Natural killer cell (primary cell): ENCODE data around the gene PRB3. TPM values are rescaled to one million over a fixed set of nuclear protein-coding genes. Genes with fewer than 3 reads are reported as not detected.

Source experiments
- ATAC-seq, 3 donors: fragments of 150-1000 bp in 2 of 3; fragments of 200-7000 bp in 1 of 3; cut with Tn5 transposase; 1 replicate in 1 of 3; 2 replicates in 2 of 3; pipeline ENCODE4 v1.10.0; 2021; ENCODE audit warnings: mild to moderate bottlenecking in 2 of 3, moderate library complexity in 2 of 3
- DNase-seq, 2 donors: peaks; one replicate each; pipeline versions ENCODE4 v3.0.0 to v3.0.0-alpha.2; 2013 to 2021; ENCODE audit warnings: mixed read lengths in 1 of 2
- H3K27ac ChIP-seq: one replicate; pipeline ENCODE4 v1.5.1; 2013; ENCODE audit warnings: mild to moderate bottlenecking, low read length
- H3K27me3 ChIP-seq: one replicate; pipeline ENCODE4 v1.6.1; 2013; ENCODE audit warnings: low read length; ENCODE audit not compliant: control insufficient read depth, insufficient read depth
- H3K36me3 ChIP-seq: one replicate; pipeline ENCODE4 v1.6.1; 2013; ENCODE audit warnings: low read length; ENCODE audit not compliant: control insufficient read depth, insufficient read depth
- H3K4me1 ChIP-seq: one replicate; pipeline ENCODE4 v1.6.1; 2013; ENCODE audit warnings: low read length; ENCODE audit not compliant: control insufficient read depth, insufficient read depth
- H3K4me3 ChIP-seq: one replicate; pipeline ENCODE4 v1.5.1; 2013; ENCODE audit warnings: low read length
- H3K9me3 ChIP-seq: one replicate; pipeline ENCODE4 v1.6.1; 2013; ENCODE audit warnings: low read length; ENCODE audit not compliant: control insufficient read depth, insufficient read depth
- H3K27ac Mint-ChIP-seq, 2 donors: one replicate each; pipeline ENCODE4 v1.8.0; 2022; ENCODE audit warnings: mild to moderate bottlenecking in 2 of 2, mixed read lengths in 2 of 2, moderate library complexity in 1 of 2
- H3K27me3 Mint-ChIP-seq, 2 donors: one replicate each; pipeline ENCODE4 v1.8.0; 2022; ENCODE audit warnings: low read depth in 2 of 2, mixed read lengths in 2 of 2
- H3K36me3 Mint-ChIP-seq: one replicate; pipeline ENCODE4 v1.8.0; 2022; ENCODE audit warnings: mixed read lengths
- H3K4me1 Mint-ChIP-seq, 2 donors: one replicate each; pipeline ENCODE4 v1.8.0; 2022; ENCODE audit warnings: mixed read lengths in 2 of 2
- H3K4me3 Mint-ChIP-seq: one replicate; pipeline ENCODE4 v1.8.0; 2022; ENCODE audit warnings: mild to moderate bottlenecking, moderate library complexity, mixed read lengths
- H3K9me3 Mint-ChIP-seq, 2 donors: one replicate each; pipeline ENCODE4 v1.8.0; 2022; ENCODE audit warnings: mixed read lengths in 2 of 2
- WGBS: methylation state at CpG from one replicate; pipeline ENCODE4 v1.1.7; 2013; ENCODE audit warnings: missing lambda C conversion rate; ENCODE audit not compliant: insufficient coverage; 5-methylcytosine and 5-hydroxymethylcytosine counted together
- intact Hi-C: fragments of 100-400 bp; cut with micrococcal nuclease; formaldehyde crosslinking; loops from one replicate; pipeline ENCODE4 v1.14.2; 2022
- total RNA-seq, 4 donors: library from RNA; stranded (reverse); fragments of 120-200 nt in 1 of 4; gene quantifications; one replicate each; pipeline versions ENCODE4 v1.2.3 to v1.2.4, GENCODE V29; 2013 to 2022
- TF ChIP-seq, protein P1 (sequence below): fragments of 200-600 bp; IDR thresholded peaks from one replicate; pipeline ENCODE4 v1.8.0; 2022; ENCODE audit warnings: antibody characterized with exemption

Gene PRB3
- total RNA-seq, 3 donors from 2014 or later (not counting 1 experiment from before 2014, with no cell fraction given) = not detected

DNA sequence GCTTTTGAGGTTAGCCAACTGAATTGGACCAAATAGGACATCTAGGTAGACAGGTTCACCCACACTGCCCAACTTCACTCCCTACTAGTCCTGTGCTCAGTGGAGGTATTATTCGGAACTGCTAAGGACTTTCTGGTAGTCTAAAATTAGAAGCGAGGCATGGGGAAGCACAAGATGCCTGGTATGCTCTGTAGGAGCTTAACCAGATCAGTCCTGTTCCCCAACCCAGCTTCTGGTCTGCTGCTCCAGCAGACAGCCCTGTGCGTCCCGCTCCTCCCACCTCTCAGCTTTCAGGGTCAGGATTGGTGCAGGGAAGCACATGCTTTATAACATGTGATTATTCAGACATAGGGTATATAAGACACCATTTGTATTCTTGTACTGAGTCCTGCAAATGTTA, 31.2 kb downstream of the PRB3 start:
- H3K4me3 ChIP-seq = no peak overlapping the region
- no peak for DNase-seq
- H3K27me3 ChIP-seq = no peaks in the 10 kb centered on the region
- H3K27ac Mint-ChIP-seq = no peak overlapping the region
- 88% methylated on average over 4 of the region's 4 CpGs for WGBS
- peaks cover 0 to 5% of the 10 kb centered on the region in 2 donors for H3K4me1 Mint-ChIP-seq
- no peaks in the 10 kb centered on the region for H3K4me1 ChIP-seq
- no peak overlapping the region for H3K27ac ChIP-seq
- TF ChIP-seq, protein P1, sequence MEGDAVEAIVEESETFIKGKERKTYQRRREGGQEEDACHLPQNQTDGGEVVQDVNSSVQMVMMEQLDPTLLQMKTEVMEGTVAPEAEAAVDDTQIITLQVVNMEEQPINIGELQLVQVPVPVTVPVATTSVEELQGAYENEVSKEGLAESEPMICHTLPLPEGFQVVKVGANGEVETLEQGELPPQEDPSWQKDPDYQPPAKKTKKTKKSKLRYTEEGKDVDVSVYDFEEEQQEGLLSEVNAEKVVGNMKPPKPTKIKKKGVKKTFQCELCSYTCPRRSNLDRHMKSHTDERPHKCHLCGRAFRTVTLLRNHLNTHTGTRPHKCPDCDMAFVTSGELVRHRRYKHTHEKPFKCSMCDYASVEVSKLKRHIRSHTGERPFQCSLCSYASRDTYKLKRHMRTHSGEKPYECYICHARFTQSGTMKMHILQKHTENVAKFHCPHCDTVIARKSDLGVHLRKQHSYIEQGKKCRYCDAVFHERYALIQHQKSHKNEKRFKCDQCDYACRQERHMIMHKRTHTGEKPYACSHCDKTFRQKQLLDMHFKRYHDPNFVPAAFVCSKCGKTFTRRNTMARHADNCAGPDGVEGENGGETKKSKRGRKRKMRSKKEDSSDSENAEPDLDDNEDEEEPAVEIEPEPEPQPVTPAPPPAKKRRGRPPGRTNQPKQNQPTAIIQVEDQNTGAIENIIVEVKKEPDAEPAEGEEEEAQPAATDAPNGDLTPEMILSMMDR = no peak
- H3K9me3 Mint-ChIP-seq = no peaks in the 10 kb centered on the region
- ATAC-seq = no peak
- H3K36me3 Mint-ChIP-seq = no peaks in the 10 kb centered on the region
- intact Hi-C loops = no loop called here
- no peaks in the 10 kb centered on the region for H3K36me3 ChIP-seq
- no peaks in the 10 kb centered on the region for H3K9me3 ChIP-seq
- H3K4me3 Mint-ChIP-seq = no peak overlapping the region
- H3K27me3 Mint-ChIP-seq = no peaks in the 10 kb centered on the region

DNA sequence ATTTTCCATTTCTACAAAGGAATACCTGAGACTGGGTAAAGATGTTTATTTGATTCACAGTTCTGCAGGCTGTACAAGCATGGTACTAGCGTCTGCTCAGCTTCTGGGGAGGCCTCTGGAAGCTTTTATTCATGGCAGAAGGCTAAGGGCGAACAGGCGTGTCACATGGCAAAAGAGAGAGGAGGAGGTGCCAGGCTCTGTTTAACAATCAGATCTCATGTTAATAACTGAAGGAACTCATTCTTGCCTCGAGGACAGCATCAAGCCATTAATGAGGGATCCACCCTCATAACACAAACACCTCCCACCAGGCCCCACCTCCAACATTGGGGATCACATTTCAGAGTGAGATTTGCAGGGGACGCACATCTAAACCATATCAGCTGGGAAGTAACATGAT, 36.0 kb downstream of the PRB3 start:
- H3K27ac ChIP-seq = no peak overlapping the region
- Mint-ChIP-seq H3K9me3 (no peaks in the 10 kb centered on the region), H3K4me1 (no peaks in the 10 kb centered on the region), H3K27ac (no peak overlapping the region), H3K4me3 (no peak overlapping the region), H3K36me3 (no peaks in the 10 kb centered on the region), H3K27me3 (no peaks in the 10 kb centered on the region)
- WGBS = 75% methylated on average over 5 of the region's 5 CpGs
- intact Hi-C loops = no loop called here
- H3K36me3 ChIP-seq = no peaks in the 10 kb centered on the region
- no peak overlapping the region for H3K4me3 ChIP-seq
- H3K9me3 ChIP-seq = no peaks in the 10 kb centered on the region
- DNase-seq = no peak
- H3K27me3 ChIP-seq = no peaks in the 10 kb centered on the region
- no peaks in the 10 kb centered on the region for H3K4me1 ChIP-seq
- ATAC-seq = no peak
- TF ChIP-seq, protein P1 = no peak

DNA sequence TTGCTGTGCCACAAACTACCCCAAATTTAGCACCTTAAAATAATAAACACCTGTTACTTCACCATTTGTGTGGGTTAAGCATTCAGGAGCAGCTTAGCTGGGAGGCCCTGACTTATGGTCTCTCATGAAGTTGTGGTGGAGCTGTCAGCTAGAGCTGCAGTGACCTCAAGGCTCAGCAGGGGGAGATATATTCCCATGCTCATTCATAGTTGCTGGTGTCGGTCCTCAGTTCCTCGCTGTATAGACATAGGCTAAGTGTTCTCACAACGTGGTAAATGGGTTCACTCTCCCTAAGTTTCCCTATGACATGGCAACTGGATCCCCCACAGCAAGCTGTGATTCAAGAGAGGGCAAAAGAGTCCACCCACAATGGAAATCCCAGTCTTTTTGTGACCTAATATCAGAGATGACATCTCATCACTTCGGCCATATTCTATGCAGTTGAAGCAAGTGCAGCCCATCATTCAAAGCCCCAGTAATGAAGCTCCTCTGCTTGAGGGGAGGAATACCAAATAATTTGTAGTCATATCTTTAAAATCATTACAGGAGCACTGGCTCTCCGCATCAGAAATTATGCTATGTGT, 41.1 kb downstream of the PRB3 start:
- no peaks in the 10 kb centered on the region for H3K4me1 ChIP-seq
- no peaks in the 10 kb centered on the region for H3K9me3 Mint-ChIP-seq
- no peak overlapping the region for H3K27ac ChIP-seq
- no peaks in the 10 kb centered on the region for H3K36me3 ChIP-seq
- H3K27me3 ChIP-seq = no peaks in the 10 kb centered on the region
- WGBS = 42% methylated on average over 4 of the region's 5 CpGs
- peak in 2 of 3 donors; percentile 50 to 65 for ATAC-seq
- H3K4me1 Mint-ChIP-seq = no peaks in the 10 kb centered on the region
- no peaks in the 10 kb centered on the region for H3K9me3 ChIP-seq
- intact Hi-C loops = loop anchor here (10.0 kb wide), 1 partner anchor 256 kb away; no protein-coding TSS in a partner anchor
- peak in 1 of 2 donors; percentile 25 for DNase-seq
- no peak overlapping the region for H3K27ac Mint-ChIP-seq
- H3K4me3 ChIP-seq = no peak overlapping the region
- no peaks in the 10 kb centered on the region for H3K36me3 Mint-ChIP-seq
- no peaks in the 10 kb centered on the region for H3K27me3 Mint-ChIP-seq
- H3K4me3 Mint-ChIP-seq = no peak overlapping the region
- TF ChIP-seq, protein P1 = no peak

DNA sequence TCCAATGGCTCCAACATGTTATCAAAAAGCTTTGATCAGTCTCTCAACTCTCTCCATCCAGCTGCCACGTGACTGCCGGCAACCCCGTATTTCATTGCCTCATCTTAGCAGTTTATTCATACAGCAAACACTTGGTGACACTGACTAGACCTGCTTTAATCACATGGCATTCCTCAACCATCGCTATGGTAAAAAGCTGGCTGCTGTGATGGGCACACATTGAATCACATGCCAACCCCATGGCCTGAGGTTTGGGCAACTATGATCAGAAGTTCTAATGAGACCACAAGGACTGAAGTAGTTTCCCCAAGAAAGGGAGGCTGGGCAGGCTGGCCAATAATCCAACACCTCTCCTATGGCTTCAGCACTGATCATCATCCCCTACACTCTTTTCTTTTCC, 42.1 kb downstream of the PRB3 start:
- Histone ChIP-seq H3K36me3 (no peaks in the 10 kb centered on the region), H3K4me3 (no peak overlapping the region), H3K9me3 (no peaks in the 10 kb centered on the region), H3K4me1 (no peaks in the 10 kb centered on the region), H3K27me3 (no peaks in the 10 kb centered on the region), H3K27ac (no peak overlapping the region)
- Mint-ChIP-seq H3K27me3 (no peaks in the 10 kb centered on the region), H3K36me3 (no peaks in the 10 kb centered on the region), H3K4me1 (no peaks in the 10 kb centered on the region), H3K9me3 (no peaks in the 10 kb centered on the region), H3K4me3 (no peak overlapping the region), H3K27ac (no peak overlapping the region)
- intact Hi-C loops = loop anchor here (10.0 kb wide), 1 partner anchor 257 kb away; no protein-coding TSS in a partner anchor
- no peak for ATAC-seq
- no peak for DNase-seq
- 96% methylated on average over 4 of the region's 4 CpGs for WGBS
- TF ChIP-seq, protein P1 = no peak
